ENCODE measurements around the gene RFXAP.

The RFXAP gene

GRCh38 chr13:36807616-36808015 is 11.4 kb upstream of the RFXAP start:
- Histone ChIP-seq H3K36me3 (ENCODE audit: control insufficient read depth, low read length) (no peaks in the 10 kb centered on the region), H3K9me3 (ENCODE audit: control insufficient read depth, insufficient read depth, low read length) (no peaks in the 10 kb centered on the region), H3K9me2 (replicated peaks; ENCODE audit: control insufficient read depth, low read length) (no peaks in the 10 kb centered on the region), H3K4me3 (ENCODE audit: low read length) (no peak overlapping the region), H3K79me2 (ENCODE audit: control insufficient read depth, low read length) (no peaks in the 10 kb centered on the region), H3K4me1 (ENCODE audit: control insufficient read depth, low read length) (peaks cover 19% of the 10 kb centered on the region), H3K4me2 (ENCODE audit: low read length) (no peak overlapping the region), H3F3A (ENCODE audit: control insufficient read depth, insufficient read depth) (0 out of 2 replicates have a peak, but pooled peaks cover 2% of the 10 kb centered on the region), H3K27ac (ENCODE audit: low read depth, low read length) (no peak overlapping the region), H4K20me1 (ENCODE audit: control insufficient read depth, insufficient read depth, low read depth, low read length) (no peaks in the 10 kb centered on the region), H3K27me3 (ENCODE audit: control insufficient read depth, low read length) (peaks cover 5% of the 10 kb centered on the region)
- TF ChIP-seq EZH2phosphoT487 (IDR thresholded peaks at IDR 0.05; ENCODE audit: borderline replicate concordance, low read length) (no peak), CTCF (IDR thresholded peaks at IDR 0.05; ENCODE audit: low read depth, low read length, poor library complexity, severe bottlenecking) (no peak)

- H3K4me2 ChIP-seq (ENCODE audit: low read length), result no peak overlapping the region
- H3K4me3 ChIP-seq (ENCODE audit: low read length), result no peak overlapping the region
- no peaks in the 10 kb centered on the region for H3K9me3 ChIP-seq (ENCODE audit: control insufficient read depth, insufficient read depth, low read length)
- H3K36me3 ChIP-seq (ENCODE audit: control insufficient read depth, low read length), result no peaks in the 10 kb centered on the region
- TF ChIP-seq CTCF (IDR thresholded peaks at IDR 0.05; ENCODE audit: low read depth, low read length, poor library complexity, severe bottlenecking) (no peak), EZH2phosphoT487 (IDR thresholded peaks at IDR 0.05; ENCODE audit: borderline replicate concordance, low read length) (no peak)
- no peaks in the 10 kb centered on the region for H3K9me2 ChIP-seq (replicated peaks; ENCODE audit: control insufficient read depth, low read length)
- no peaks in the 10 kb centered on the region for H3K79me2 ChIP-seq (ENCODE audit: control insufficient read depth, low read length)
- no peaks in the 10 kb centered on the region for H4K20me1 ChIP-seq (ENCODE audit: control insufficient read depth, insufficient read depth, low read depth, low read length)
- peaks cover 3% of the 10 kb centered on the region for H3K4me1 ChIP-seq (ENCODE audit: control insufficient read depth, low read length)
- peaks cover 5% of the 10 kb centered on the region for H3K27me3 ChIP-seq (ENCODE audit: control insufficient read depth, low read length)
- H3K27ac ChIP-seq (ENCODE audit: low read depth, low read length), result no peak overlapping the region
- no peaks in the 10 kb centered on the region for H3F3A ChIP-seq (ENCODE audit: control insufficient read depth, insufficient read depth)
Measured at GRCh38 chr13:36813225-36813624, 5.8 kb upstream of the RFXAP start.

- Histone ChIP-seq H3K9me2 (replicated peaks; ENCODE audit: control insufficient read depth, low read length) (no peaks in the 10 kb centered on the region), H3K4me2 (ENCODE audit: low read length) (no peak overlapping the region), H3K9me3 (ENCODE audit: control insufficient read depth, insufficient read depth, low read length) (no peaks in the 10 kb centered on the region), H3K4me1 (ENCODE audit: control insufficient read depth, low read length) (peaks cover 8% of the 10 kb centered on the region), H3K79me2 (ENCODE audit: control insufficient read depth, low read length) (peaks cover 4% of the 10 kb centered on the region), H3K27me3 (ENCODE audit: control insufficient read depth, low read length) (peaks cover 5% of the 10 kb centered on the region), H4K20me1 (ENCODE audit: control insufficient read depth, insufficient read depth, low read depth, low read length) (no peaks in the 10 kb centered on the region), H3K27ac (ENCODE audit: low read depth, low read length) (no peak overlapping the region), H3F3A (ENCODE audit: control insufficient read depth, insufficient read depth) (no peaks in the 10 kb centered on the region), H3K4me3 (ENCODE audit: low read length) (no peak overlapping the region), H3K36me3 (ENCODE audit: control insufficient read depth, low read length) (no peaks in the 10 kb centered on the region; the same call in 1 of the 2 replicates)
- TF ChIP-seq EZH2phosphoT487 (IDR thresholded peaks at IDR 0.05; ENCODE audit: borderline replicate concordance, low read length) (no peak), CTCF (IDR thresholded peaks at IDR 0.05; ENCODE audit: low read depth, low read length, poor library complexity, severe bottlenecking) (no peak)
Measured at GRCh38 chr13:36814465-36814864, 4.6 kb upstream of the RFXAP start.
